SU-DHL-6 (cell line): ENCODE measurements around the gene AFG3L2.

Source experiments
- EZH2phosphoT487 ChIP-seq: fragments of 200-600 bp; sonication (generic), shearing (Covaris generic); conservative IDR thresholded peaks from 2 replicates; pipeline ENCODE4 v1.6.1; 2018; ENCODE audit warnings: mild to moderate bottlenecking, antibody characterized with exemption, low read length, moderate library complexity, mixed read lengths
- TF ChIP-seq, protein P1 (sequence below): fragments of 200-600 bp; sonication (generic); IDR thresholded peaks from one replicate; pipeline ENCODE4 v1.5.1; 2017; ENCODE audit warnings: antibody characterized with exemption, mild to moderate bottlenecking, low read length, moderate library complexity; ENCODE audit not compliant: insufficient read depth, poor library complexity, severe bottlenecking

DNA sequence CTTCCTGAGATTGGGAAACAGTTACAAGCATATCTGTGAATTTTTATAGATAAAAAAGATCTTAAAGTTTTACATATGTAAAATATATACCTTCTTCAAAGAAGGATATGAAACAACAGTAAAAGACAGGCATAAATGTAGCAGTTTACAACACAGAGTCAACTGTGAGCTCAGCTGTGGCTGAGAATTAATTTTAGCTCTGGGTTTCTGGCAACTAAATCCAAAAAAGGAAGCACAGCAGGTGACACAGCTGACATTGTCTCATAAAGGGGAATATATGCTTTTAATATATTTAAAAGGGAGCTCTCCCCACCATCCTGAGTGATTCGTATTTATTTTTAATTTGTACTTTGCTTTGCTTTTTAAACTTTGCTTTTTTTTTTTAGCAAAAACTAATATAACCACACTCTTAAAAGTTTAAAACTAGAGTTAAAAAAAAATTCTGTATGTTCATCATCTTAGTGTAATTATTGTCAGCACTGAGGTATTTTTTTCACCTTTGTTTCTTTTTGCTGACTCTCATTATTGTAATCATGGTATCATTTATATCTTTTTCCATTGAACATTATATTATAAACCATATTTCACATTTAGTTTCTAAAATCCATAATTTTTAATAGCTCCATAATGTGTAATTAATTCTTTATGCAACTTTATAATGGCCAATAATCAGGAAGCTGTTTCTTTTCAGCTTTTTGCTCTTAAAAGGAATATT is 62.3 kb downstream of the AFG3L2 start:
- TF ChIP-seq, protein P1, sequence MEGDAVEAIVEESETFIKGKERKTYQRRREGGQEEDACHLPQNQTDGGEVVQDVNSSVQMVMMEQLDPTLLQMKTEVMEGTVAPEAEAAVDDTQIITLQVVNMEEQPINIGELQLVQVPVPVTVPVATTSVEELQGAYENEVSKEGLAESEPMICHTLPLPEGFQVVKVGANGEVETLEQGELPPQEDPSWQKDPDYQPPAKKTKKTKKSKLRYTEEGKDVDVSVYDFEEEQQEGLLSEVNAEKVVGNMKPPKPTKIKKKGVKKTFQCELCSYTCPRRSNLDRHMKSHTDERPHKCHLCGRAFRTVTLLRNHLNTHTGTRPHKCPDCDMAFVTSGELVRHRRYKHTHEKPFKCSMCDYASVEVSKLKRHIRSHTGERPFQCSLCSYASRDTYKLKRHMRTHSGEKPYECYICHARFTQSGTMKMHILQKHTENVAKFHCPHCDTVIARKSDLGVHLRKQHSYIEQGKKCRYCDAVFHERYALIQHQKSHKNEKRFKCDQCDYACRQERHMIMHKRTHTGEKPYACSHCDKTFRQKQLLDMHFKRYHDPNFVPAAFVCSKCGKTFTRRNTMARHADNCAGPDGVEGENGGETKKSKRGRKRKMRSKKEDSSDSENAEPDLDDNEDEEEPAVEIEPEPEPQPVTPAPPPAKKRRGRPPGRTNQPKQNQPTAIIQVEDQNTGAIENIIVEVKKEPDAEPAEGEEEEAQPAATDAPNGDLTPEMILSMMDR: no peak
- TF ChIP-seq EZH2phosphoT487: no peak
